ENCODE measurements around the gene UBAC2. TPM values are rescaled to one million over a fixed set of nuclear protein-coding genes. Genes with fewer than 3 reads are reported as not detected.

Gene UBAC2
- total and polyA plus RNA-seq, 4 donors = 49.9 to 77.1 (median 53.7) TPM

GRCh38 chr13:99214731-99215130 is 14.1 kb downstream of the UBAC2 start:
- ATAC-seq (ENCODE audit: insufficient read depth, low FRiP score) = no peak
- Histone ChIP-seq H3K4me1 (ENCODE audit: control insufficient read depth in 5 of 5, insufficient read depth in 5 of 5, low read length in 5 of 5) (peaks cover 0 to 30% (median 5%) of the 10 kb centered on the region in 5 donors), H3K4me3 (no peak overlapping the region), H3K9ac (ENCODE audit: insufficient read depth in 1 of 2, low read length in 2 of 2) (no peak overlapping the region), H3K36me3 (ENCODE audit: control insufficient read depth in 4 of 4, insufficient read depth in 4 of 4, low read length in 4 of 4) (peaks cover 0 to 3% (median 0%) of the 10 kb centered on the region in 4 donors), H3K27me3 (ENCODE audit: control insufficient read depth in 3 of 3, insufficient read depth in 3 of 3, low read length in 2 of 3) (no peaks in the 10 kb centered on the region), H3K27ac (ENCODE audit: low read depth in 1 of 2, low read length in 1 of 2) (no peak overlapping the region), H3K9me3 (ENCODE audit: control insufficient read depth in 4 of 4, insufficient read depth in 3 of 4, low read length in 3 of 4) (no peaks in the 10 kb centered on the region)
- 53 to 73% methylated on average over 1 of the region's 1 CpG for WGBS, 2 donors
- no peak for DNase-seq
- no peak for TF ChIP-seq CTCF (IDR thresholded peaks at IDR 0.05; ENCODE audit: control extremely low read depth, extremely low read depth)

GRCh38 chr13:99215184-99215830 is 14.7 kb downstream of the UBAC2 start:
- Histone ChIP-seq H3K9ac (ENCODE audit: insufficient read depth in 1 of 2, low read length in 2 of 2) (no peak overlapping the region), H3K27me3 (ENCODE audit: control insufficient read depth in 3 of 3, insufficient read depth in 3 of 3, low read length in 2 of 3) (no peaks in the 10 kb centered on the region), H3K9me3 (ENCODE audit: control insufficient read depth in 4 of 4, insufficient read depth in 3 of 4, low read length in 3 of 4) (no peaks in the 10 kb centered on the region), H3K4me3 (no peak overlapping the region), H3K4me1 (ENCODE audit: control insufficient read depth in 5 of 5, insufficient read depth in 5 of 5, low read length in 5 of 5) (peaks cover 0 to 30% (median 5%) of the 10 kb centered on the region in 5 donors), H3K36me3 (ENCODE audit: control insufficient read depth in 4 of 4, insufficient read depth in 4 of 4, low read length in 4 of 4) (peaks cover 0 to 3% (median 0%) of the 10 kb centered on the region in 4 donors), H3K27ac (ENCODE audit: low read depth in 1 of 2, low read length in 1 of 2) (no peak overlapping the region)
- 71 to 80% methylated on average over 15 of the region's 15 CpGs for WGBS, 2 donors
- DNase-seq (no peak), ATAC-seq (ENCODE audit: insufficient read depth, low FRiP score) (no peak)
- no peak for TF ChIP-seq CTCF (IDR thresholded peaks at IDR 0.05; ENCODE audit: control extremely low read depth, extremely low read depth)

GRCh38 chr13:99217461-99218110 is 16.9 kb downstream of the UBAC2 start:
- Histone ChIP-seq H3K9ac (ENCODE audit: insufficient read depth in 1 of 2, low read length in 2 of 2) (no peak overlapping the region), H3K4me3 (no peak overlapping the region), H3K27me3 (ENCODE audit: control insufficient read depth in 3 of 3, insufficient read depth in 3 of 3, low read length in 2 of 3) (no peaks in the 10 kb centered on the region), H3K27ac (ENCODE audit: low read depth in 1 of 2, low read length in 1 of 2) (peak overlapping the region in 1 of 2 donors; percentile 18), H3K9me3 (ENCODE audit: control insufficient read depth in 4 of 4, insufficient read depth in 3 of 4, low read length in 3 of 4) (no peaks in the 10 kb centered on the region), H3K36me3 (ENCODE audit: control insufficient read depth in 4 of 4, insufficient read depth in 4 of 4, low read length in 4 of 4) (no peaks in the 10 kb centered on the region), H3K4me1 (ENCODE audit: control insufficient read depth in 5 of 5, insufficient read depth in 5 of 5, low read length in 5 of 5) (peaks cover 0 to 30% (median 7%) of the 10 kb centered on the region in 5 donors)
- 62 to 71% methylated on average over 20 of the region's 20 CpGs for WGBS, 2 donors
- ATAC-seq (ENCODE audit: insufficient read depth, low FRiP score) (no peak), DNase-seq (no peak)
- TF ChIP-seq CTCF (IDR thresholded peaks at IDR 0.05; ENCODE audit: control extremely low read depth, extremely low read depth) = no peak
